Urinary bladder (tissue), 4 donors: Measurements from ENCODE around the gene CHL1. TPM values are rescaled to one million over a fixed set of nuclear protein-coding genes. Genes with fewer than 3 reads are reported as not detected.

Experiments used
- DNase-seq: peaks from one replicate; pipeline ENCODE4 v3.0.0-alpha.2; 2015; ENCODE audit errors: extremely low spot score
- H3K27ac ChIP-seq: one replicate; pipeline ENCODE4 v1.5.1; 2013; ENCODE audit warnings: low read depth, mild to moderate bottlenecking, moderate library complexity
- H3K36me3 ChIP-seq: one replicate; pipeline ENCODE4 v1.6.1; 2013; ENCODE audit warnings: mild to moderate bottlenecking, moderate library complexity; ENCODE audit not compliant: insufficient read depth
- H3K4me1 ChIP-seq: one replicate; pipeline ENCODE4 v1.6.1; 2013; ENCODE audit warnings: mild to moderate bottlenecking, moderate library complexity; ENCODE audit not compliant: insufficient read depth
- H3K4me3 ChIP-seq: one replicate; pipeline ENCODE4 v1.5.1; 2013; ENCODE audit warnings: low read depth, low read length
- WGBS: extraction: QIAGEN DNeasy Blood & Tissue Kit; methylation state at CpG from one replicate; pipeline ENCODE4 v1.1.7; 2013; 5-methylcytosine and 5-hydroxymethylcytosine counted together
- polyA plus RNA-seq: library from polyadenylated mRNA; stranded (reverse); fragments of 200-250 nt; gene quantifications from one replicate; pipeline ENCODE4 v1.2.3, GENCODE V29; 2013
- total RNA-seq: library from RNA; depleted of rRNA; stranded (reverse); fragments of >200 nt; gene quantifications from one replicate; pipeline ENCODE4 v1.2.3, GENCODE V29; 2014
- donor health status: healthy with polysubstance abuse.
- donor health status: healthy.

CHL1 gene
- total and polyA plus RNA-seq, 2 donors: 10.7 to 47.3 TPM

GRCh38 chr3:243356-243725 lies 46.8 kb downstream of the CHL1 start:
- DNase-seq: no peak
- no peak overlapping the region for H3K4me3 ChIP-seq
- H3K4me1 ChIP-seq: no peaks in the 10 kb centered on the region
- 28% methylated on average over 3 of the region's 3 CpGs for WGBS
- H3K36me3 ChIP-seq: no peaks in the 10 kb centered on the region
- H3K27ac ChIP-seq: no peak overlapping the region

DNA sequence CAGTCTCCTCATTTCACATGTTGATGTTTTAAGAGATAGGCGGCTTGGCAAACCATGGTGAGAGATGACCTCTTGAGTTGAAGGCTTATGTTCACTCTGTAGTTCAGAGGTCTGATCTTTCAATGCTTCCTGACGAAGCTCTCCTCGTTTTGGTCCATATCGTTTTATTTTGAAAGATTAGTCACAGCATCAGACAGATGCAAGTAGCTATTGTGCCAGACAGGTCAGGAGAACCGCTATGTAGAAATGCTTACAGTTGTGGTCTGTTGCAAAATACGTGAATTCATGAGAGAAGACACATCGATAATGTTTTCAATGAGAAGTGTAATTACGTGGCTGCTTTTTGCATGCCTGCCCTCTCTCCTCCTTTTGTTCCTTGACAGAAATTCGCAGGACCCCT lies 47.5 kb downstream of the CHL1 start:
- WGBS: 83% methylated on average over 9 of the region's 9 CpGs
- DNase-seq: no peak
- Histone ChIP-seq H3K4me1 (peaks cover under 1% of the 10 kb centered on the region), H3K27ac (no peak overlapping the region), H3K4me3 (no peak overlapping the region), H3K36me3 (no peaks in the 10 kb centered on the region)

DNA sequence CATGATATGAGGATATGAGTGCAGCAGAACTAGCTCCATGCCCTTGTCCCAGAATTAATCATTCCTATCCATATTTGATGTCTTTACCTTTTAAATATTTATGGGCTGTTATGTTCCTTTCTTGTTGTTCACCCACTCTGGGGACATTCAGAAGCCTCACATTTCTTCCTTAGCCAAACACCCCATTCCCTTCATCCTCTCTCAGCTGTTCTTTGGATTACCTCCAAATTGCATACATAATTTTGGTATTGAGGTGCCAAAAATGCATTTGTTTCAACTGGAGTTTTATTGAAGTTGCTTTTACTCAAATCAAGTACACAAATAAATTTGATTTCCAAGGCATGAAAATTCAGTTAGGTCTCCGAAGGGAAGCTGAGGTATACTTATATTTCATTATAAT lies 51.4 kb downstream of the CHL1 start:
- DNase-seq: no peak

DNA sequence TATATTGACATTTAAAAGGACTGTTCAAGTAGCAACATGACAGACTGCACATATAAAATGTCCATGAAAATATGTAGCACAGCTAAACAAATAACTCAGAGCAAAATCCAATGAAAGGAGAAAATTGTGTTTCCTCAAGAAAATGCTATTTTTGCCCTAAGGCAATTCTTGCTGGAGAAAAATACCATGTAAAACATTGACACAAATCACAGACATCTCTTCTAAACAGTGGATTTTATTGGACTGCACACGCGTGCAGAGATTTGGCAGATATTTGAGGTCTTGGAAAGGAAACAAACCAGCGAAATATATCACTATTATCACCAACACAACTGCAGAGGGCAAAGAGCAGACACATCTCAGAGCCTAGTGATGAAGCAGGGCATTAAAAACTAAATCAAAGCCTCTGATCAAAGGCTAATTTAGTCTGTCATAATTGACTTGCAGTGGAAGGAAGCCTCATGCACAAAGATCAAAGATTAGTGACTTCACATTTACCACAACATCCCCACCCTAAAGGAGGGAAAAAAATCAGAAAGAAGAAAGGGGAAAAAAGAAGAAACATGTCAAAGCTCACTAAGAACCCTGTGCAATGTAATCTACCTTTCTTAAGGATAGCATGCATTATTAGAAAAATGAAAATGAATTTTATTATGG lies 52.4 kb downstream of the CHL1 start:
- Histone ChIP-seq H3K36me3 (no peaks in the 10 kb centered on the region), H3K4me3 (no peak overlapping the region), H3K4me1 (peaks cover 1% of the 10 kb centered on the region), H3K27ac (no peak overlapping the region)
- DNase-seq: no peak
- 16% methylated on average over 3 of the region's 3 CpGs for WGBS

More for the DNA sequence above, 51.4 kb downstream of the CHL1 start:
- WGBS: 82% methylated on average over 1 of the region's 1 CpG
- H3K36me3 ChIP-seq: no peaks in the 10 kb centered on the region
- no peak overlapping the region for H3K27ac ChIP-seq
- H3K4me1 ChIP-seq: peaks cover 1% of the 10 kb centered on the region
- no peak overlapping the region for H3K4me3 ChIP-seq

GRCh38 chr3:249587-250262 lies 53.2 kb downstream of the CHL1 start:
- no peaks in the 10 kb centered on the region for H3K36me3 ChIP-seq

DNA sequence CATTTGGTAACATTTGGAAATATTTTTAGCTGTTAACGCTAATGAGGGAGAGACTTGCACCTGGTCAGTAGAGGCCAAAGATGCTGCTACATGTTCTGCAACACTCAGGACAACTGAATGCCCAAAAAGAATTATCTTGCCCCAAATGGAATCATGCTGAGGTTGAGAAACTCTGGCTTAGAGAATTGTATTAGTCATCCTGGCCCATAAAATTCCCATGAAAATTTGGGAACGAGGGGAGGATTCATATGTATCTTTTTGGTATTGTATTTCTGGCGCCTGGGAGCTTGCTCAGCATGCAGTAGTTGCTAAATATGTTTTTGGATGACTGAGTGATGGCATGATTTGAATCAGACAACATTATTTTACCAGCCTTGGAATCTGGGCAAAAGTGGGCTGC lies 59.9 kb downstream of the CHL1 start:
- DNase-seq: no peak
- H3K36me3 ChIP-seq: no peaks in the 10 kb centered on the region
- H3K27ac ChIP-seq: no peak overlapping the region
- WGBS: 83% methylated on average over 3 of the region's 3 CpGs
- H3K4me3 ChIP-seq: no peak overlapping the region
- H3K4me1 ChIP-seq: no peaks in the 10 kb centered on the region

More at GRCh38 chr3:249587-250262, 53.2 kb downstream of the CHL1 start:
- Histone ChIP-seq H3K4me3 (no peak overlapping the region), H3K27ac (no peak overlapping the region), H3K4me1 (peaks cover 1% of the 10 kb centered on the region)
- no peak for DNase-seq

DNA sequence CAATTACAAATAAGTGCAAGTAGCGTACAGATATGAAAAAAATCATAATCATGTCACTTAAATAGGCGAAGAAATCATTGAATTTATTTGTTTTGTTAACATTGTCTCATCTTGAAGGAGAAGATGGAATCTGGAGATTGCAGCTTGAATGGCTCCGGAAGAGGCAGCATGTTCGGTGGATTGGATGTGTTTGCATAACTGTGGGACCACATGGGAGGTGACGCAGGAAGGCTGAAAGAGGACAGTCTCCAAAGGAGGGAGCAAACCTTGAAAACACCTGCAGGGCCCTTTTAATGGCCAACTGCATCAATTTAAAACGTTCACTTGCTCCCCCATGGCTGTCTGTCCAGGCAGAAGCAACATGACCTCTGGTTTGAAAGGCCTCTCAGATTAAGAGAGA lies 61.3 kb downstream of the CHL1 start:
- H3K27ac ChIP-seq: no peak overlapping the region
- no peaks in the 10 kb centered on the region for H3K4me1 ChIP-seq
- no peak overlapping the region for H3K4me3 ChIP-seq
- no peaks in the 10 kb centered on the region for H3K36me3 ChIP-seq
- no peak for DNase-seq
- WGBS: 69% methylated on average over 6 of the region's 6 CpGs

DNA sequence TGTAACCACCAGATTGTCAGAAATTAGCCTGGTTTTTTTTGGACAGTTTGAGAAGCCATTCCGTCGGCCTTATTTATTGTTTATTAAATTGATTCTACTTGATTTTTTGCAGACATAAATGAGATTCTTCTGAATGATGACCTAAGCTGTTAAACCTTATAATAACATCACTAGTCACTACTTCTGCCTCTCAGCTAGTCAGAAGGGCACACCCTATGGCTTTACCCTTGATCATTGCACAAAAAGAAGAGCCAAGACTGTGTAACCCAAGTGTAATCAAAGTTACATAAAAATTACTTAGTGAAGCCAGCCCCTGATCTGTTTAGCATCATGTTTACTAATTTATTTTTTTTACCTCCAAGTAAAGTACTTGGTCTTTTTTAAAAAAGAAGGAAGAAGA lies 64.3 kb downstream of the CHL1 start:
- no peaks in the 10 kb centered on the region for H3K4me1 ChIP-seq
- H3K36me3 ChIP-seq: no peaks in the 10 kb centered on the region
- DNase-seq: no peak
- WGBS: 84% methylated on average over 2 of the region's 2 CpGs
- no peak overlapping the region for H3K27ac ChIP-seq
- no peak overlapping the region for H3K4me3 ChIP-seq

DNA sequence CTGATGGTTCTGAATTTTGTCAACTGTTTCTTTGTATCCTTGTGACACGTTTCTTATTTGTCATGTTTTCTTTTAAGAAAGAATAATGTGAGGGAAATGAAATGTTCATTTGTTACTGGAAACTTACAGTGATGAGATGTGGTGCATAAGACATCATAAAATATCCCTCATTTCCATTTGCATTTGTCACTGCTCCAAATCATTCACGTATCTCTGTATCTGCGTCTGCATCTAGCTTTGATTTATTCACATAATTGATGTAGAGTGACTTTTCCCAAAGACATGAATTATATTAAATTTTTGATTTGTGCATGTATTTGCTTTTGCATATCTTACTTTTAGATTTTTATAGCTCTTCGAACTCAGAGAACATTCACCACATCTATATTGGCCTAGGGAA lies 66.8 kb downstream of the CHL1 start:
- Histone ChIP-seq H3K36me3 (no peaks in the 10 kb centered on the region), H3K4me1 (no peaks in the 10 kb centered on the region), H3K4me3 (no peak overlapping the region), H3K27ac (no peak overlapping the region)
- WGBS: 42% methylated on average over 4 of the region's 4 CpGs
- no peak for DNase-seq

DNA sequence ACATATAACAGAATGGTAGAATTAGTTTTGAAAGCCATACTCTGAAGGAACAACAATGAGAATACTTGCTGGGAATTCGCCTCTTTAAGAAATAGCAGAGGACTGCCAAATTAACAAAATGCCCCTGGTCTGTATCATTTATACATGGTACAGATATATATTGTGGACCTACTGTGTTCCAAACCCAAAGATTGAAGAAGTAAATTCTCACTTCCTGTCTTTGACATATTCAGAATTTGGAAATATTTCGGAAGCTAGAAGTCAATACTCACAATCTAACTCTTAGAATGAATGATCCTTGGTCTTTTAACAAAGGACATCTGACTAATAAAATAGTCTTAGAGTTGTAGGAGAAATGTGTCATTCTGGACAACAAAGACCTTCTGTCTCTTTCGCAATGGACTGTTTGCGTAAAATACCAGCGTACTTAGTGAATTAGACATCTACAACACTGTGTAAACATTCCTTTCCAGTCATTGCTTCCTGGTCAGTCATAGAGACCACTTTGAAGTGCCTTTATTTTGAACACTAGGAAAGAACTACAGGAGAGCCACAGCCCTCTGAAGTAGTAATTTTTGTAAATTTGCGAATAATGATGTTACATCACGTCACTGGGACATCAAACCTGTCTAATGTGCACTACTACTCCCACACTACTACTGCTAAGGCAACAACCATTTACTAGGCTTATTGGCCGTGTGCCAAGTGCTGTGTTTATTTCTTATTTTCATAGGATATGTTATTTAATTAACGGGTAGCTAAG lies 68.0 kb downstream of the CHL1 start:
- Histone ChIP-seq H3K4me1 (no peaks in the 10 kb centered on the region), H3K27ac (no peak overlapping the region), H3K4me3 (no peak overlapping the region), H3K36me3 (no peaks in the 10 kb centered on the region)
- DNase-seq: no peak
- WGBS: 64% methylated on average over 9 of the region's 9 CpGs

- no peak overlapping the region for H3K4me3 ChIP-seq
- 90% methylated on average over 1 of the region's 1 CpG for WGBS
- H3K4me1 ChIP-seq: no peaks in the 10 kb centered on the region
- H3K27ac ChIP-seq: no peak overlapping the region
- H3K36me3 ChIP-seq: no peaks in the 10 kb centered on the region
- DNase-seq: no peak
These were observed 70.5 kb downstream of the CHL1 start for GRCh38 chr3:267101-267500.

DNA sequence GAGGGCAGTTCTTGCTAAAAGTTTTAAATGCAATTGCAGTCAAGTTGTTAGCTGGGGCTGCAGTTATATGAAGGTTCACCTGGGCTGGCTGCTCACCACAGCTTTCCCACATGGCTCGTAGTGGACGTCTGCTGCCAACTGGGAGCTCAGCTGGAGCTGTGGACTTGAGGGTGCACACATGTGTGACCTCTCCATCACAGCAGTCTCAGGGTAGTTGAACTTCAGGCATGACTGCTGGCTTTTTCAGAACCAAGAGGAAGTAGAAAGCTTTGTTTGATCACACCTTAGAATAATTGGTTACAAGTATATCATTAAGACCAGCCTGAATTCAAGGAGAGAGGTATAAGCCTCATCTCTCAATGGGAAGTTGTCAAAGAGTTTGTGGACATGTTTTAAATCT lies 74.1 kb downstream of the CHL1 start:
- Histone ChIP-seq H3K27ac (no peak overlapping the region), H3K36me3 (no peaks in the 10 kb centered on the region), H3K4me1 (no peaks in the 10 kb centered on the region), H3K4me3 (no peak overlapping the region)
- no peak for DNase-seq
- WGBS: 83% methylated on average over 2 of the region's 2 CpGs

DNA sequence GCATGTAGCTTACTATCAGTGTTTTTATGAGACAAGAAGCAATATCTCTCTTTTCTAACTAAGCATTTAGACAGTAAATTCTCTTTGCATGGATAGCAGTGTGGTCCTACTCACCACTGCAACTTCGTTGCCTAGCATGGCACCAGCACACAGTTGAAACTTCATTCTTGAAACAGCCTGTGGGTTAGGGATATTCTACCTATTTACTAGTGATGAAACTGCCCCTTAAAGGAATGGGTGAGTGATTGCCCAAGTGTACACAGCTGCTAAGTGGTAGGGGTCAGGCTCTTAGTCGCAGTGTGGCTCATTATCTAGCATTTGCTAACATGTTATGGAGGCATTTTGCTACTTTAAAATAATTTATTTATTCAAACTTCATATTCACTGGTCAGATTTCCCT lies 78.4 kb downstream of the CHL1 start:
- 58% methylated on average over 2 of the region's 2 CpGs for WGBS
- Histone ChIP-seq H3K4me3 (no peak overlapping the region), H3K27ac (no peak overlapping the region), H3K36me3 (no peaks in the 10 kb centered on the region), H3K4me1 (no peaks in the 10 kb centered on the region)
- no peak for DNase-seq

DNA sequence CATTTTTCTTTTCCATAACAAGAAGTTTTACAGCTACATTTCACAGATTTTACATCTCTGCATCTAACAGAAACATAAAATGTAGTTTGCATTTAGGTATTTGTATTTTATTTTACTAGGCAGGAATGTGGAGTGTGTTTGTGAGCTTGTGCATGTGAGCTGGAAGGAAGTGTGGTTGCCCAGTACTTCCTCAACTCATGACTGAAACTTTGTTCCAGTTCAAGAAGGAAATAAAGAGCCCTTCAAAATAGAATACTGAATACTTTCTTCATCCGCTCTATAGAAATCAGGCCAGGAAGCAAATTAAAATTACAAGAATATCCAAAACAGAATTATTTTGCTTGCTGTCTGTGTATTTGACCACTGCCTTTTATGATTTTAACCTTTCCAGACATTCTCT lies 81.3 kb downstream of the CHL1 start:
- H3K4me3 ChIP-seq: no peak overlapping the region
- H3K27ac ChIP-seq: no peak overlapping the region
- no peak for DNase-seq
- WGBS: 78% methylated on average over 1 of the region's 1 CpG
- no peaks in the 10 kb centered on the region for H3K36me3 ChIP-seq
- H3K4me1 ChIP-seq: no peaks in the 10 kb centered on the region
